GM18507 (cell line): Measurements from ENCODE around the gene TNIP3.

ENCODE experiments used
- DNase-seq: peaks from one replicate; pipeline ENCODE4 v3.0.0; 2011; ENCODE audit warnings: low read depth; ENCODE audit not compliant: insufficient read length; ENCODE audit errors: extremely low spot score
- FAIRE-seq: peaks from 2 replicates; lab custom pipeline; 2011; peaks lifted over from hg19 to GRCh38; lab: Jason Lieb, UNC

TNIP3 gene

GRCh38 chr4:121143131-121143530, 21.0 kb downstream of the TNIP3 start:
- DNase-seq (no peak), FAIRE-seq (no peak)

GRCh38 chr4:121140716-121141460, 23.2 kb downstream of the TNIP3 start:
- DNase-seq: no peak
- no peak for FAIRE-seq

GRCh38 chr4:121139533-121140222, 24.4 kb downstream of the TNIP3 start:
- DNase-seq (no peak), FAIRE-seq (peak; percentile 12)

- no peak for DNase-seq
- FAIRE-seq: no peak
Measured at GRCh38 chr4:121138039-121138825, 25.9 kb downstream of the TNIP3 start.

- FAIRE-seq: no peak
- no peak for DNase-seq
Measured at GRCh38 chr4:121130326-121130660, 33.8 kb downstream of the TNIP3 start.

- FAIRE-seq (no peak), DNase-seq (no peak)
Measured at GRCh38 chr4:121129606-121130325, 34.4 kb downstream of the TNIP3 start.

- DNase-seq (no peak), FAIRE-seq (no peak)
Measured at GRCh38 chr4:121127100-121127499, 37.0 kb downstream of the TNIP3 start.

- no peak for DNase-seq
- no peak for FAIRE-seq
Measured at GRCh38 chr4:121126449-121127006, 37.6 kb downstream of the TNIP3 start.

- FAIRE-seq (no peak), DNase-seq (no peak)
Measured at GRCh38 chr4:121125498-121125885, 38.6 kb downstream of the TNIP3 start.

GRCh38 chr4:121122661-121123060, 41.5 kb downstream of the TNIP3 start:
- DNase-seq: no peak
- FAIRE-seq: no peak

- DNase-seq (no peak), FAIRE-seq (no peak)
Measured at GRCh38 chr4:121119715-121120114, 44.4 kb downstream of the TNIP3 start.

- FAIRE-seq (no peak), DNase-seq (no peak)
Measured at GRCh38 chr4:121118344-121118743, 45.8 kb downstream of the TNIP3 start.

GRCh38 chr4:121114756-121115155, 49.4 kb downstream of the TNIP3 start:
- FAIRE-seq: no peak
- DNase-seq: no peak

GRCh38 chr4:121112530-121112929, 51.6 kb downstream of the TNIP3 start:
- FAIRE-seq (peak; percentile 12), DNase-seq (no peak)

- DNase-seq: no peak
- no peak for FAIRE-seq
Measured at GRCh38 chr4:121108557-121108956, 55.6 kb downstream of the TNIP3 start.

- no peak for FAIRE-seq
Measured at GRCh38 chr4:121107507-121107906, 56.6 kb downstream of the TNIP3 start.

GRCh38 chr4:121100093-121100775, 63.9 kb downstream of the TNIP3 start:
- DNase-seq: no peak
- FAIRE-seq: no peak

More at GRCh38 chr4:121107507-121107906, 56.6 kb downstream of the TNIP3 start:
- DNase-seq: no peak

GRCh38 chr4:121098266-121098665, 65.9 kb downstream of the TNIP3 start:
- DNase-seq: no peak
- FAIRE-seq: no peak

GRCh38 chr4:121096629-121097028, 67.5 kb downstream of the TNIP3 start:
- FAIRE-seq: no peak
- no peak for DNase-seq
